Endothelial cell of umbilical vein (primary cell): ENCODE results near the gene PSAP.

Experiments
- EZH2 ChIP-seq: IDR thresholded peaks from 2 replicates; pipeline ENCODE4 v1.6.1; 2012; ENCODE audit warnings: borderline replicate concordance, low read depth, mild to moderate bottlenecking, moderate library complexity, low read length, inconsistent platforms; ENCODE audit not compliant: severe bottlenecking
- FOS ChIP-seq: IDR thresholded peaks from 2 replicates; pipeline ENCODE4 v1.6.1; 2011; ENCODE audit warnings: mild to moderate bottlenecking, low read length, moderate library complexity, borderline replicate concordance; ENCODE audit not compliant: insufficient read depth
- GATA2 ChIP-seq: IDR thresholded peaks from 2 replicates; pipeline ENCODE4 v1.7.0; 2011; ENCODE audit warnings: low read depth, mild to moderate bottlenecking, moderate library complexity, mixed read lengths, low read length; ENCODE audit not compliant: insufficient read length, insufficient read depth
- POLR2A ChIP-seq: IDR thresholded peaks from 2 replicates; pipeline ENCODE4 v1.6.1; 2012; ENCODE audit warnings: low read depth, mild to moderate bottlenecking, control low read depth, low read length
- POLR2AphosphoS5 ChIP-seq: IDR thresholded peaks from 2 replicates; pipeline ENCODE4 v1.6.1; 2012; ENCODE audit warnings: low read depth, mild to moderate bottlenecking, control low read depth, low read length, moderate library complexity; ENCODE audit not compliant: insufficient read depth
- TF ChIP-seq, protein P1 (sequence below), 2 donors: IDR thresholded peaks; 1 replicate in 1 of 2; 2 replicates in 1 of 2; pipeline ENCODE4 v1.5.1; 2011; ENCODE audit warnings: low read length in 2 of 2, mild to moderate bottlenecking in 2 of 2, moderate library complexity in 2 of 2, control low read depth in 1 of 2, inconsistent platforms in 1 of 2, low read depth in 1 of 2; ENCODE audit not compliant: insufficient read depth in 1 of 2; ENCODE audit errors: extremely low read depth in 1 of 2

DNA sequence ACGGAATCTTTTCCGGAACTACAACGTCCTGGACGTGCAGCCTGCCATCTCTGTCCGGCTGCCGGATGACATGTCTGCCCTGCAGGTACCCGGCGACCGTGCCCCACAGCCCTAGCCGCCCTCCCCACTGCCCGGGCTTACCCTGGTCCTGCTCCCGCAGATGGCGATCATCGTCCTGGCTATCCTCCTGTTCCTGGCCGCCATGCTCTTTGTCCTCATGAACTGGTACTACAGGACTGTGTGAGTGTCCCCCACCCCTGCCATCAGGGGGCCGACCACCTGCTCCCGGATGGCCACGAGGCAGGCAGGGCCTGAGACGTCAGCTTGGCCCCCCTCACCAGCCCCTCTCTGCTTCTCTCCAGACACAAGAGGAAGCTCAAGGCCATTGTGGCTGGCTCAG, 39.7 kb downstream of the PSAP start:
- TF ChIP-seq POLR2A, result no peak
- TF ChIP-seq, protein P1, sequence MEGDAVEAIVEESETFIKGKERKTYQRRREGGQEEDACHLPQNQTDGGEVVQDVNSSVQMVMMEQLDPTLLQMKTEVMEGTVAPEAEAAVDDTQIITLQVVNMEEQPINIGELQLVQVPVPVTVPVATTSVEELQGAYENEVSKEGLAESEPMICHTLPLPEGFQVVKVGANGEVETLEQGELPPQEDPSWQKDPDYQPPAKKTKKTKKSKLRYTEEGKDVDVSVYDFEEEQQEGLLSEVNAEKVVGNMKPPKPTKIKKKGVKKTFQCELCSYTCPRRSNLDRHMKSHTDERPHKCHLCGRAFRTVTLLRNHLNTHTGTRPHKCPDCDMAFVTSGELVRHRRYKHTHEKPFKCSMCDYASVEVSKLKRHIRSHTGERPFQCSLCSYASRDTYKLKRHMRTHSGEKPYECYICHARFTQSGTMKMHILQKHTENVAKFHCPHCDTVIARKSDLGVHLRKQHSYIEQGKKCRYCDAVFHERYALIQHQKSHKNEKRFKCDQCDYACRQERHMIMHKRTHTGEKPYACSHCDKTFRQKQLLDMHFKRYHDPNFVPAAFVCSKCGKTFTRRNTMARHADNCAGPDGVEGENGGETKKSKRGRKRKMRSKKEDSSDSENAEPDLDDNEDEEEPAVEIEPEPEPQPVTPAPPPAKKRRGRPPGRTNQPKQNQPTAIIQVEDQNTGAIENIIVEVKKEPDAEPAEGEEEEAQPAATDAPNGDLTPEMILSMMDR (IDR thresholded peaks at IDR 0.05; ENCODE audit: extremely low read depth in 1 of 2, insufficient read depth in 1 of 2, low read depth in 1 of 2, low read length in 2 of 2), result no peak
- TF ChIP-seq POLR2AphosphoS5, result no peak
- TF ChIP-seq EZH2, result no peak
- no peak for TF ChIP-seq FOS
- TF ChIP-seq GATA2, result no peak
